Heart left ventricle (tissue), 13 donors: Measurements from ENCODE around the gene OMA1.

Experiments used
- CTCF ChIP-seq, 12 donors: fragments of 200-600 bp; sonication (generic) in 4 of 12; IDR thresholded peaks; one replicate each; pipeline versions ENCODE4 v1.5.0 to v1.8.0; 2018 to 2022; ENCODE audit warnings: antibody characterized with exemption in 12 of 12, mild to moderate bottlenecking in 5 of 12
- POLR2A ChIP-seq, 2 donors: fragments of 450-650 bp; IDR thresholded peaks; one replicate each; pipeline ENCODE4 v1.6.1; 2017; ENCODE audit warnings: antibody characterized with exemption in 2 of 2, mild to moderate bottlenecking in 2 of 2, moderate library complexity in 2 of 2
- donor health status: ischemic (EF 13 %, LVEDD 7.1; RV severe dilation, severe dysfunction).
- donor health status: DM: no; HTN: yes; CAD: no.
- donor health status: DM: no; HTN: no; CAD: no.
- donor health status: ischemic (EF 25% LVEDD 6.9; RV normal size, moderate dysfunction).
- donor health status: ischemic (EF 25% LVEDD 5.7; RV mildly dilated, moderate dysfunction).
- donor health status: ischemic (EF 35%, LVEDD 5.7; RV mildly dilated, moderate dysfunction).
- donor health status: nonischemic (EF 11% LVEDD 7.7; RV severe dilation, severe dysfunction).
- donor health status: DM: yes; HTN: yes; CAD: no.
- donor health status: PGD.
- donor health status: ischemic (EF 29% LVEDD 5.4; RV normal size, mild dysfunction).
- donor health status: nonischemic (EF 23%, LVEDD 6.1; RV moderate dilation, normal function).

GRCh38 chr1:58570817-58571216, 24.3 kb upstream of the OMA1 start:
- TF ChIP-seq POLR2A (IDR thresholded peaks at IDR 0.05) (no peak), CTCF (IDR thresholded peaks at IDR 0.05) (no peak)
